ENCODE measurements around the gene ROR2. TPM values are rescaled to one million over a fixed set of nuclear protein-coding genes. Genes with fewer than 3 reads are reported as not detected.

The ROR2 gene
- total and polyA plus RNA-seq, 2 donors (not counting 3 experiments of a cell fraction or from before 2014, with no cell fraction given): not detected

- Histone ChIP-seq H3K9me3 (replicated peaks; ENCODE audit: control insufficient read depth, insufficient read depth, low read length) (no peaks in the 10 kb centered on the region), H3K4me2 (ENCODE audit: insufficient read depth, low read length) (no peak overlapping the region), H3K79me2 (ENCODE audit: control insufficient read depth, insufficient read depth, low read length) (no peaks in the 10 kb centered on the region), H3K4me1 (ENCODE audit: control insufficient read depth, extremely low read depth, insufficient read depth, low read length) (no peaks in the 10 kb centered on the region), H4K20me1 (replicated peaks; ENCODE audit: control insufficient read depth, extremely low read depth, insufficient read depth, low read length) (no peaks in the 10 kb centered on the region), H3K27me3 (ENCODE audit: control insufficient read depth in 2 of 2, insufficient read depth in 2 of 2, low read length in 2 of 2) (no peaks in the 10 kb centered on the region), H3K9me1 (replicated peaks; ENCODE audit: control insufficient read depth, extremely low read depth, insufficient read depth, low read length) (no peaks in the 10 kb centered on the region), H3K9ac (replicated peaks; ENCODE audit: extremely low read depth, insufficient read depth, low read length) (no peak overlapping the region), H3K4me3 (replicated peaks in 1 of 3; ENCODE audit: insufficient read depth in 1 of 3, low read depth in 1 of 3, low read length in 3 of 3) (no peak overlapping the region), H2AFZ (ENCODE audit: low read depth, low read length) (no peak overlapping the region), H3K27ac (ENCODE audit: insufficient read depth, low read depth, low read length) (no peak overlapping the region), H3K36me3 (ENCODE audit: control insufficient read depth in 2 of 2, extremely low read depth in 1 of 2, insufficient read depth in 2 of 2, low read length in 2 of 2) (no peaks in the 10 kb centered on the region)
- intact Hi-C loops (cut with micrococcal nuclease): no loop called here
- no TSS peak for BruUV-seq (replicated peaks)
- ChIA-PET POLR2A (no interaction called here), CTCF (interaction anchor here (2.1 kb wide), 1 partner anchor 12 kb away, joined by 7 read pairs; no protein-coding TSS in a partner anchor)
- dilution Hi-C loops (cut with MboI; ENCODE audit: extremely low pct_ligation_motif_present, low sequenced_read_pairs): no loop called here
- DNase-seq (ENCODE audit: low read depth, low spot score) (no peak), FAIRE-seq (no peak)
- TF ChIP-seq JUN (IDR thresholded peaks at IDR 0.05; ENCODE audit: borderline replicate concordance, insufficient read depth, insufficient read length, low read depth) (no peak), MYC (IDR thresholded peaks at IDR 0.05; ENCODE audit: low read depth, low read length) (no peak), EZH2 (IDR thresholded peaks at IDR 0.05; ENCODE audit: borderline replicate concordance, low read depth, low read length, severe bottlenecking) (no peak), GATA2 (IDR thresholded peaks at IDR 0.05; ENCODE audit: insufficient read depth, insufficient read length, low read depth, low read length) (no peak), POLR2A (IDR thresholded peaks at IDR 0.05; ENCODE audit: low read depth, low read length) (no peak), FOS (IDR thresholded peaks at IDR 0.05; ENCODE audit: borderline replicate concordance, insufficient read depth, low read length) (no peak), CTCF (IDR thresholded peaks at IDR 0.05; ENCODE audit: extremely low read depth in 1 of 2, insufficient read depth in 1 of 2, low read depth in 1 of 2, low read length in 2 of 2) (no peak), MAX (IDR thresholded peaks at IDR 0.05; ENCODE audit: insufficient read depth, insufficient read length) (no peak), POLR2AphosphoS5 (IDR thresholded peaks at IDR 0.05; ENCODE audit: insufficient read depth, low read depth, low read length) (no peak)
These were observed 162.1 kb downstream of the ROR2 start for GRCh38 chr9:91787931-91788330.

All from endothelial cell of umbilical vein (primary cell).